ENCODE measurements around the gene PMIS2. TPM values are rescaled to one million over a fixed set of nuclear protein-coding genes. Genes with fewer than 3 reads are reported as not detected.

Gene PMIS2
- total RNA-seq, 1 experiment from 2014 or later, result not detected

DNA sequence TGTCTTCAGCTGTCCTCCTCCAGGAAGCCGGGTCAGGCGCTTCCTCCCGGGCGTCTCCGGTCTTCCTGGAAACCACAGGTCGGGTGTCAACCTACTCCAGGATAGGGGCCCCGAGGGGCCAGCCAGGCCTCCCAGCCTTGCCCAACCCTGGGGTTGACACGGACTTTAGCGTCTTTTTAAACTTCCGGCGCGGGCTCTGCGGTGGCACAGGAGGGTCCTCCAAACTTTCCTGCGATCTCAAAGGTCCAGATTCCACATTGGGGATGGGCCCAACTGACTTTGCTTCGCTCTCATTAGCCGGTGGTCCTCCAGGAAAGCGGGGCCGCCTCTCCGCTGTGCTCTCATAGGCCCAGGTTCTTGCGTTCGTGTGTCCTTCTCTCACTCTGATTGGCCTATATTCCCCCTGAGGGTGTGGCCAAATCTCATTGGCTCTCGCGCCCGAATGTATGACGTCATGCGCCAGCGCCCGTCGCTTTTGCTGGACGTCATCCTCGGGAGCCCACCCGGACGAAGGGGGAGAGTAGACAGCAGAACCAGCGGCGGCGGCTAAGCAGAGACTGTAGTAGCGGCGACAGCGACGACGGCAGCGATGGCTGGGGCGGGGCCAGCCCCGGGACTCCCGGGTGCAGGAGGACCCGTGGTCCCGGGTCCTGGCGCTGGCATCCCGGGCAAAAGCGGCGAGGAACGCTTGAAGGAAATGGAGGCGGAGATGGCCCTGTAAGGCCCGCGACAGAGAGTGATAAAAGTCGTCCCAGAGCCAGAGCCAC is 42.8 kb downstream of the PMIS2 start, which contains the start of gene RBM42:
RBM42 (plus strand) TSS at position 472 of the 767 bp plus-strand sequence; CDS start at position 590, 118 bp downstream.
- Histone ChIP-seq H3K27me3 (ENCODE audit: control insufficient read depth, insufficient read depth, low read length) (no peaks in the 10 kb centered on the region), H3K9me3 (ENCODE audit: control insufficient read depth, insufficient read depth, low read depth, low read length) (no peaks in the 10 kb centered on the region), H3K4me3 (ENCODE audit: low read depth in 2 of 2, low read length in 2 of 2) (peak within 1 kb of the TSS; percentile 84 to 99), H3K36me3 (ENCODE audit: control insufficient read depth, insufficient read depth, low read length) (peaks cover 8% of the 10 kb centered on the region), H3K27ac (ENCODE audit: low read length) (peak within 1 kb of the TSS; percentile 93), H3K4me1 (ENCODE audit: control insufficient read depth, insufficient read depth, low read length) (peaks cover 4% of the 10 kb centered on the region; the same call in 1 of the 2 replicates)
- ChIA-PET CTCF (no interaction called here), POLR2A (no interaction called here)
- in situ Hi-C loops (cut with HindIII; ENCODE audit: low pct_unique_long_range_greater_than_20kb, low sequenced_read_pairs) (no loop called here), intact Hi-C loops (cut with micrococcal nuclease; ENCODE audit: unreplicated experiment) (no loop called here)
- ATAC-seq (peak; percentile 100), DNase-seq (ENCODE audit: low read depth, low spot score) (peak; percentile 94)
- BruUV-seq (replicated peaks), result no TSS peak
- TF ChIP-seq, protein P1, sequence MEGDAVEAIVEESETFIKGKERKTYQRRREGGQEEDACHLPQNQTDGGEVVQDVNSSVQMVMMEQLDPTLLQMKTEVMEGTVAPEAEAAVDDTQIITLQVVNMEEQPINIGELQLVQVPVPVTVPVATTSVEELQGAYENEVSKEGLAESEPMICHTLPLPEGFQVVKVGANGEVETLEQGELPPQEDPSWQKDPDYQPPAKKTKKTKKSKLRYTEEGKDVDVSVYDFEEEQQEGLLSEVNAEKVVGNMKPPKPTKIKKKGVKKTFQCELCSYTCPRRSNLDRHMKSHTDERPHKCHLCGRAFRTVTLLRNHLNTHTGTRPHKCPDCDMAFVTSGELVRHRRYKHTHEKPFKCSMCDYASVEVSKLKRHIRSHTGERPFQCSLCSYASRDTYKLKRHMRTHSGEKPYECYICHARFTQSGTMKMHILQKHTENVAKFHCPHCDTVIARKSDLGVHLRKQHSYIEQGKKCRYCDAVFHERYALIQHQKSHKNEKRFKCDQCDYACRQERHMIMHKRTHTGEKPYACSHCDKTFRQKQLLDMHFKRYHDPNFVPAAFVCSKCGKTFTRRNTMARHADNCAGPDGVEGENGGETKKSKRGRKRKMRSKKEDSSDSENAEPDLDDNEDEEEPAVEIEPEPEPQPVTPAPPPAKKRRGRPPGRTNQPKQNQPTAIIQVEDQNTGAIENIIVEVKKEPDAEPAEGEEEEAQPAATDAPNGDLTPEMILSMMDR (IDR thresholded peaks at IDR 0.05), result no peak
- TF ChIP-seq SIN3A (IDR thresholded peaks at IDR 0.05; ENCODE audit: borderline replicate concordance, insufficient read depth, low read depth, low read length) (peak; percentile 64; the same call in 1 of the 2 replicates), TCF7L2 (IDR thresholded peaks at IDR 0.05; ENCODE audit: low read depth, low read length) (peak; percentile 39; the same call in 1 of the 2 replicates), POLR2AphosphoS5 (IDR thresholded peaks at IDR 0.05; ENCODE audit: low read depth, low read length) (peak; percentile 74; the same call in 1 of the 2 replicates)
- TF ChIP-seq, protein P2, sequence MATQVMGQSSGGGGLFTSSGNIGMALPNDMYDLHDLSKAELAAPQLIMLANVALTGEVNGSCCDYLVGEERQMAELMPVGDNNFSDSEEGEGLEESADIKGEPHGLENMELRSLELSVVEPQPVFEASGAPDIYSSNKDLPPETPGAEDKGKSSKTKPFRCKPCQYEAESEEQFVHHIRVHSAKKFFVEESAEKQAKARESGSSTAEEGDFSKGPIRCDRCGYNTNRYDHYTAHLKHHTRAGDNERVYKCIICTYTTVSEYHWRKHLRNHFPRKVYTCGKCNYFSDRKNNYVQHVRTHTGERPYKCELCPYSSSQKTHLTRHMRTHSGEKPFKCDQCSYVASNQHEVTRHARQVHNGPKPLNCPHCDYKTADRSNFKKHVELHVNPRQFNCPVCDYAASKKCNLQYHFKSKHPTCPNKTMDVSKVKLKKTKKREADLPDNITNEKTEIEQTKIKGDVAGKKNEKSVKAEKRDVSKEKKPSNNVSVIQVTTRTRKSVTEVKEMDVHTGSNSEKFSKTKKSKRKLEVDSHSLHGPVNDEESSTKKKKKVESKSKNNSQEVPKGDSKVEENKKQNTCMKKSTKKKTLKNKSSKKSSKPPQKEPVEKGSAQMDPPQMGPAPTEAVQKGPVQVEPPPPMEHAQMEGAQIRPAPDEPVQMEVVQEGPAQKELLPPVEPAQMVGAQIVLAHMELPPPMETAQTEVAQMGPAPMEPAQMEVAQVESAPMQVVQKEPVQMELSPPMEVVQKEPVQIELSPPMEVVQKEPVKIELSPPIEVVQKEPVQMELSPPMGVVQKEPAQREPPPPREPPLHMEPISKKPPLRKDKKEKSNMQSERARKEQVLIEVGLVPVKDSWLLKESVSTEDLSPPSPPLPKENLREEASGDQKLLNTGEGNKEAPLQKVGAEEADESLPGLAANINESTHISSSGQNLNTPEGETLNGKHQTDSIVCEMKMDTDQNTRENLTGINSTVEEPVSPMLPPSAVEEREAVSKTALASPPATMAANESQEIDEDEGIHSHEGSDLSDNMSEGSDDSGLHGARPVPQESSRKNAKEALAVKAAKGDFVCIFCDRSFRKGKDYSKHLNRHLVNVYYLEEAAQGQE (IDR thresholded peaks at IDR 0.05; ENCODE audit: insufficient read depth in 1 of 2, low read depth in 2 of 2, low read length in 1 of 2), result 0 out of 4 replicates have a peak, but pooled peaks of 1 of the 2 experiments have one; percentile 25

DNA sequence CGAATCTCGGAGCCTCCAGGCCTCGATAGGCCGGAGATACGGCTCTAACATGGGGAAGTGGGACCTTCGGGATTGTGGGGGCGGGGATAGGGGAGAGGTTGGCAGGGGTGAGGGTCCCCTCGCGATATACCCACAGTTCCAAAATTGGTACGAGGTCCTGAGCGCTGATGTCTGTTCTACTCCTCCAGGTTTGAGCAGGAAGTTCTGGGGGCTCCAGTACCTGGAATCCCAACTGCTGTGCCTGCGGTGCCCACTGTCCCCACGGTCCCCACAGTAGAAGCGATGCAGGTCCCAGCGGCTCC is 43.3 kb downstream of the PMIS2 start:
- Histone ChIP-seq H3K4me1 (ENCODE audit: control insufficient read depth, insufficient read depth, low read length) (peaks cover 4% of the 10 kb centered on the region; the same call in 1 of the 2 replicates), H3K4me3 (ENCODE audit: low read depth in 2 of 2, low read length in 2 of 2) (peak overlapping the region; percentile 84 to 99), H3K9me3 (ENCODE audit: control insufficient read depth, insufficient read depth, low read depth, low read length) (no peaks in the 10 kb centered on the region), H3K36me3 (ENCODE audit: control insufficient read depth, insufficient read depth, low read length) (peaks cover 8% of the 10 kb centered on the region), H3K27ac (ENCODE audit: low read length) (peak overlapping the region; percentile 89), H3K27me3 (ENCODE audit: control insufficient read depth, insufficient read depth, low read length) (no peaks in the 10 kb centered on the region)
- POLR2A ChIA-PET, result no interaction called here
- ATAC-seq (no peak), DNase-seq (ENCODE audit: low read depth, low spot score) (no peak)
- in situ Hi-C loops (cut with HindIII; ENCODE audit: low pct_unique_long_range_greater_than_20kb, low sequenced_read_pairs), result no loop called here
- intact Hi-C loops (cut with micrococcal nuclease; ENCODE audit: unreplicated experiment), result no loop called here
- CTCF ChIA-PET, result no interaction called here
- TF ChIP-seq SIN3A (IDR thresholded peaks at IDR 0.05; ENCODE audit: borderline replicate concordance, insufficient read depth, low read depth, low read length) (no peak), POLR2AphosphoS5 (IDR thresholded peaks at IDR 0.05; ENCODE audit: low read depth, low read length) (no peak), TCF7L2 (IDR thresholded peaks at IDR 0.05; ENCODE audit: low read depth, low read length) (no peak)
- TF ChIP-seq, protein P2 (IDR thresholded peaks at IDR 0.05; ENCODE audit: insufficient read depth in 1 of 2, low read depth in 2 of 2, low read length in 1 of 2), result no peak
- TF ChIP-seq, protein P1 (IDR thresholded peaks at IDR 0.05), result no peak
- BruUV-seq (replicated peaks), result TSS peak; percentile 90

Measured in Panc1 (cell line).